ENCODE data around the gene ZNF469. TPM values are rescaled to one million over a fixed set of nuclear protein-coding genes. Genes with fewer than 3 reads are reported as not detected.
"Not testable (repeated sequence)": the region's sequence is repeated elsewhere in the genome, so short reads cannot be mapped to it uniquely, and the experiment has no call there.

ZNF469 gene
- total RNA-seq, 1 donor from 2014 or later, result 4.2 TPM

GRCh38 chr16:88406096-88407041, 23.6 kb downstream of the ZNF469 start:
- no peaks in the 10 kb centered on the region for H3K36me3 Mint-ChIP-seq (ENCODE audit: low read depth)
- ATAC-seq (ENCODE audit: low read depth) (no peak), DNase-seq (no peak)
- H3K4me3 Mint-ChIP-seq, result no peak overlapping the region
- H3K27ac Mint-ChIP-seq, result no peak overlapping the region
- H3K27me3 Mint-ChIP-seq, result peaks cover 4% of the 10 kb centered on the region
- no peaks in the 10 kb centered on the region for H3K9me3 Mint-ChIP-seq
- TF ChIP-seq, protein P1, sequence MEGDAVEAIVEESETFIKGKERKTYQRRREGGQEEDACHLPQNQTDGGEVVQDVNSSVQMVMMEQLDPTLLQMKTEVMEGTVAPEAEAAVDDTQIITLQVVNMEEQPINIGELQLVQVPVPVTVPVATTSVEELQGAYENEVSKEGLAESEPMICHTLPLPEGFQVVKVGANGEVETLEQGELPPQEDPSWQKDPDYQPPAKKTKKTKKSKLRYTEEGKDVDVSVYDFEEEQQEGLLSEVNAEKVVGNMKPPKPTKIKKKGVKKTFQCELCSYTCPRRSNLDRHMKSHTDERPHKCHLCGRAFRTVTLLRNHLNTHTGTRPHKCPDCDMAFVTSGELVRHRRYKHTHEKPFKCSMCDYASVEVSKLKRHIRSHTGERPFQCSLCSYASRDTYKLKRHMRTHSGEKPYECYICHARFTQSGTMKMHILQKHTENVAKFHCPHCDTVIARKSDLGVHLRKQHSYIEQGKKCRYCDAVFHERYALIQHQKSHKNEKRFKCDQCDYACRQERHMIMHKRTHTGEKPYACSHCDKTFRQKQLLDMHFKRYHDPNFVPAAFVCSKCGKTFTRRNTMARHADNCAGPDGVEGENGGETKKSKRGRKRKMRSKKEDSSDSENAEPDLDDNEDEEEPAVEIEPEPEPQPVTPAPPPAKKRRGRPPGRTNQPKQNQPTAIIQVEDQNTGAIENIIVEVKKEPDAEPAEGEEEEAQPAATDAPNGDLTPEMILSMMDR (IDR thresholded peaks at IDR 0.05), result no peak
- H3K4me1 Mint-ChIP-seq, result peaks cover 4% of the 10 kb centered on the region
- ChIA-PET POLR2A (no interaction called here), CTCF (no interaction called here)
- intact Hi-C loops (cut with micrococcal nuclease), result no loop called here

DNA sequence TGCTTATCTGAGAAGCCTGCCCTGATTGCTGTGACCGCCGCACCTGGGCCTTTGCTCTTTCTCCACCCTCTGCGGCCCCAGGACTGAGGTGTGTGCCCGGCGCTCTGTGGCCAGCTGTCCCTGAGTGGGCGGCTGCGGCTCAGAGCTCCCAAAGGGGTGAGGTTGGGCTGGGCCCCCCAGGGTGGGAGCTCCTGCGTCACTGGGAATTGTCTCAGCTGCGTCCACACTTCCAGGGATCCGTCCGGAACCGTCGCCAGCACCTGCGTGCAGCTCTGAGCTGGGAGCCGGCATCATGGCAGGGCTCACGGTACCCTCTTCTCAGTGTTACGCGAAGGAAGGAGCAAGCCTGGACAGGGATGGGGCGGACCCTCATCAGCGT, 24.3 kb downstream of the ZNF469 start:
- no peak for ATAC-seq (ENCODE audit: low read depth)
- CTCF ChIA-PET, result no interaction called here
- DNase-seq, result no peak

DNA sequence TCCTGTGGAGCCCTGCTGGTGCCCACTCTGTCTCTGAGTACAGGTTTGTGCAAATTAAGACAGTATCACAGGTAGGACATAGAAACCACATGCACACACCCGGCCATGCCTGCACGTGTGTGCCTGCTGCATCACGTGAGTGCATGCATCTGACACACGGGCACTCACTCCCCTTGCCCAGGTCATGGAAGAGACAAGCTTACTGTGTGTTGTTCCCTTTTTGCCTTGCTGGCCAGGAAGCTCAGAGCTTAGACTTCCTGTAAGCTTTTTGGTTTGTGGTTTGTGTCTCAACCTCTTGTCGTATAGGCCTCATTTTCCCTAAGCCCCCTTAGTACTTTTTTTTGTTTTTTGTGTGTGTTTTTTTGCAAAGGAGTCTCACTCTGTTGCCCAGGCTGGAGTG, 25.0 kb downstream of the ZNF469 start:
- TF ChIP-seq, protein P1 (IDR thresholded peaks at IDR 0.05), result no peak
- ATAC-seq (ENCODE audit: low read depth) (no peak), DNase-seq (no peak)
- Mint-ChIP-seq H3K27ac (no peak overlapping the region), H3K27me3 (peaks cover 4% of the 10 kb centered on the region), H3K36me3 (ENCODE audit: low read depth) (no peaks in the 10 kb centered on the region), H3K9me3 (no peaks in the 10 kb centered on the region), H3K4me3 (no peak overlapping the region), H3K4me1 (peaks cover 4% of the 10 kb centered on the region)
- CTCF ChIA-PET, result no interaction called here
- POLR2A ChIA-PET, result interaction anchor here (0.6 kb wide), 1 partner anchor 51 kb away, joined by 3 read pairs; no protein-coding TSS in a partner anchor
- intact Hi-C loops (cut with micrococcal nuclease), result no loop called here

More for the DNA sequence above, 24.3 kb downstream of the ZNF469 start:
- intact Hi-C loops (cut with micrococcal nuclease), result no loop called here
- H3K4me3 Mint-ChIP-seq, result no peak overlapping the region
- H3K4me1 Mint-ChIP-seq, result peaks cover 4% of the 10 kb centered on the region
- no peaks in the 10 kb centered on the region for H3K36me3 Mint-ChIP-seq (ENCODE audit: low read depth)
- no peak overlapping the region for H3K27ac Mint-ChIP-seq
- TF ChIP-seq, protein P1 (IDR thresholded peaks at IDR 0.05), result no peak
- POLR2A ChIA-PET, result no interaction called here
- H3K9me3 Mint-ChIP-seq, result no peaks in the 10 kb centered on the region
- peaks cover 4% of the 10 kb centered on the region for H3K27me3 Mint-ChIP-seq

GRCh38 chr16:88408561-88409142, 25.9 kb downstream of the ZNF469 start:
- H3K36me3 Mint-ChIP-seq (ENCODE audit: low read depth), result no peaks in the 10 kb centered on the region
- H3K9me3 Mint-ChIP-seq, result no peaks in the 10 kb centered on the region
- DNase-seq (no peak), ATAC-seq (ENCODE audit: low read depth) (no peak)
- H3K4me1 Mint-ChIP-seq, result peaks cover 4% of the 10 kb centered on the region
- H3K27me3 Mint-ChIP-seq, result peaks cover 4% of the 10 kb centered on the region
- POLR2A ChIA-PET, result no interaction called here
- CTCF ChIA-PET, result no interaction called here
- H3K27ac Mint-ChIP-seq, result no peak overlapping the region
- H3K4me3 Mint-ChIP-seq, result no peak overlapping the region
- intact Hi-C loops (cut with micrococcal nuclease), result no loop called here
- TF ChIP-seq, protein P1 (IDR thresholded peaks at IDR 0.05), result no peak

DNA sequence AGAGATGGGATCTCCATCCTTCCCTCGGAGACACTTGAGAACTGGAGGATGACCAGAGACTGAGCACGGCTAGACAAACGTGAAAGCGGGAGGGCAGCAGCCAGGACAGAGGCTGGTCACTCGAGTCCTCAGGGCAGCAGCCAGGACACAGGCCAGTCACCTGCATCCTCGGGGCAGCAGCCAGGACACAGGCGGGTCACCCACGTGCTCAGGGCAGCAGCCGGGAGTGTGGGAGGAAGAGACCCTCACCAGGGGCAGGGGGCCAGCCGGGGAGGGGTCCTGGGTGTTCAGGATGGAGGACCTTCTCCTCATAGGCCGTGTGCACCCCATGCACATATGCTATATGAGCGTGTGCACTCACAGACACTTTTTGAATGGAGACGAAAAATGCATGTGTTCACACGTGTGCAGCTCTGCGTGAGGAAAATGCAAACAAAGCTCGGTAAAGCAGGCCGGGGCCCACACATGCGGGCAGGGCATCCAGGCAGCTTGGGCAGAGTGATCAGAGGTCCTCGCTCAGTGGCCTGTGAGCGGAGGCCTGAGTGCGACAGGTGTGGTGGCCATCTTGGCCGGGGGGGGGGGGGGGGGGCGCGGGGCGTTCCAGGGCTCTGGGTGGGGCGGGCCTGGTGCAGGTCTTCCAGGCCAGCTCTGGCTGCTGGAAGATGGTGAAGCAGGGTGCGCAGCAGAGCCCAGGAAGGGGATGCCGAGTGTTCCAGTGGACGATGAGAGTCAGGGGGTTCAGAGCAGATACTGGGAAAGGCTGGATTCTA, 26.7 kb downstream of the ZNF469 start:
- TF ChIP-seq, protein P1 (IDR thresholded peaks at IDR 0.05), result no peak
- CTCF ChIA-PET, result no interaction called here
- H3K27ac Mint-ChIP-seq, result no peak overlapping the region
- POLR2A ChIA-PET, result no interaction called here
- no peaks in the 10 kb centered on the region for H3K36me3 Mint-ChIP-seq (ENCODE audit: low read depth)
- H3K9me3 Mint-ChIP-seq, result no peaks in the 10 kb centered on the region
- no peak for ATAC-seq (ENCODE audit: low read depth)
- no peak overlapping the region for H3K4me3 Mint-ChIP-seq
- H3K27me3 Mint-ChIP-seq, result peaks cover under 1% of the 10 kb centered on the region
- intact Hi-C loops (cut with micrococcal nuclease), result no loop called here
- DNase-seq, result no peak
- H3K4me1 Mint-ChIP-seq, result peaks cover 4% of the 10 kb centered on the region

GRCh38 chr16:88410297-88410968, 27.7 kb downstream of the ZNF469 start:
- POLR2A ChIA-PET; H3K27ac Mint-ChIP-seq; H3K4me3 Mint-ChIP-seq; H3K9me3 Mint-ChIP-seq; H3K4me1 Mint-ChIP-seq; H3K27me3 Mint-ChIP-seq; ATAC-seq (ENCODE audit: low read depth); H3K36me3 Mint-ChIP-seq (ENCODE audit: low read depth); intact Hi-C loops (cut with micrococcal nuclease); CTCF ChIA-PET; DNase-seq: not testable (repeated sequence)

Data from activated B cell treated with CpG ODN at 0.5 μM for 24 hours (primary cell).